GM12878 (cell line): Measurements from ENCODE around the gene ING5.

Experiments used
- ATF3 ChIP-seq: IDR thresholded peaks from 2 replicates; pipeline ENCODE4 v1.6.1; 2011; ENCODE audit warnings: low read depth, mild to moderate bottlenecking, low read length, moderate library complexity, borderline replicate concordance; ENCODE audit errors: extremely low read depth
- CTCF ChIP-seq, 3 experiments: IDR thresholded peaks in 2 of 3; conservative IDR thresholded peaks in 1 of 3; 2 replicates each; pipeline ENCODE4 v1.5.1; 2011; ENCODE audit warnings: low read depth in 3 of 3, low read length in 3 of 3, mild to moderate bottlenecking in 3 of 3, control low read depth in 2 of 3, moderate library complexity in 2 of 3, inconsistent platforms in 1 of 3, mixed read lengths in 1 of 3; ENCODE audit not compliant: control insufficient read depth in 2 of 3, insufficient read depth in 1 of 3; ENCODE audit errors: extremely low read depth in 1 of 3
- IRF4 ChIP-seq: IDR thresholded peaks from 2 replicates; pipeline ENCODE4 v1.6.1; 2011; ENCODE audit warnings: low read depth, low read length
- MEF2A ChIP-seq: IDR thresholded peaks from 2 replicates; pipeline ENCODE4 v1.6.1; 2011; ENCODE audit warnings: low read depth, mild to moderate bottlenecking, low read length, moderate library complexity; ENCODE audit not compliant: insufficient read depth
- MYC ChIP-seq: IDR thresholded peaks from 2 replicates; pipeline ENCODE4 v1.6.1; 2011; ENCODE audit warnings: mild to moderate bottlenecking, low read length, moderate library complexity, inconsistent platforms; ENCODE audit not compliant: insufficient read depth, insufficient replicate concordance, insufficient read length, severe bottlenecking
- PBX3 ChIP-seq: IDR thresholded peaks from 2 replicates; pipeline ENCODE4 v1.6.1; 2011; ENCODE audit warnings: mild to moderate bottlenecking, low read depth, low read length, moderate library complexity; ENCODE audit not compliant: insufficient replicate concordance
- POLR2AphosphoS5 ChIP-seq: IDR thresholded peaks from 2 replicates; pipeline ENCODE4 v1.6.1; 2011; ENCODE audit warnings: mild to moderate bottlenecking, low read length, inconsistent platforms
- POU2F2 ChIP-seq: IDR thresholded peaks from 3 replicates; pipeline ENCODE4 v1.6.1; 2011; ENCODE audit warnings: low read depth, mild to moderate bottlenecking, low read length, borderline replicate concordance
- PRDM15 ChIP-seq: fragments of 450-650 bp; formaldehyde crosslinking; IDR thresholded peaks from 2 replicates; pipeline ENCODE4 v1.4.0; 2020; ENCODE audit warnings: mild to moderate bottlenecking, moderate library complexity
- ZBTB11 ChIP-seq: fragments of 450-650 bp; formaldehyde crosslinking; IDR thresholded peaks from 2 replicates; pipeline ENCODE4 v1.5.0; 2022; ENCODE audit warnings: mild to moderate bottlenecking, missing genetic modification characterization
- ZBTB40 ChIP-seq: fragments of 450-650 bp; IDR thresholded peaks from 2 replicates; pipeline ENCODE4 v1.6.1; 2016; ENCODE audit warnings: mild to moderate bottlenecking, moderate library complexity, borderline replicate concordance

- TF ChIP-seq ATF3: no peak
- no peak for TF ChIP-seq MEF2A
- TF ChIP-seq CTCF (IDR thresholded peaks at IDR 0.05 in 2 of 3, conservative IDR thresholded peaks at IDR 0.05 in 1 of 3; ENCODE audit: control insufficient read depth in 2 of 3, extremely low read depth in 1 of 3, insufficient read depth in 1 of 3, low read depth in 3 of 3, low read length in 3 of 3): no peak
- no peak for TF ChIP-seq PBX3
- no peak for TF ChIP-seq IRF4
- no peak for TF ChIP-seq POU2F2
- TF ChIP-seq POLR2AphosphoS5: no peak
- no peak for TF ChIP-seq ZBTB40
- no peak for TF ChIP-seq ZBTB11 (CRISPR knock-in tag)
- no peak for TF ChIP-seq PRDM15
- TF ChIP-seq MYC: no peak
Observed at GRCh38 chr2:241773511-241774418, 71.9 kb downstream of the ING5 start.
